RPMI8226 (cell line): ENCODE results near the gene SMO.
"Not testable (repeated sequence)": the region's sequence is repeated elsewhere in the genome, so short reads cannot be mapped to it uniquely, and the experiment has no call there.

Experiments
- DNase-seq: peaks from one replicate; pipeline ENCODE4 v3.0.0-alpha.2; 2015

The SMO gene

GRCh38 chr7:129240119-129240820, 51.8 kb downstream of the SMO start:
- DNase-seq, result no peak

- DNase-seq, result no peak
Measured at GRCh38 chr7:129244220-129244619, 55.8 kb downstream of the SMO start.

GRCh38 chr7:129245533-129245932, 57.1 kb downstream of the SMO start:
- no peak for DNase-seq

- DNase-seq, result no peak
Measured at GRCh38 chr7:129247087-129247486, 58.7 kb downstream of the SMO start.

- DNase-seq, result no peak
Measured at GRCh38 chr7:129252128-129252527, 63.7 kb downstream of the SMO start.

- not testable (repeated sequence) for DNase-seq
Measured at GRCh38 chr7:129252603-129253002, 64.2 kb downstream of the SMO start.

GRCh38 chr7:129255800-129256199, 67.4 kb downstream of the SMO start:
- no peak for DNase-seq

- DNase-seq, result no peak
Measured at GRCh38 chr7:129256221-129256620, 67.8 kb downstream of the SMO start.

GRCh38 chr7:129257168-129257567, 68.7 kb downstream of the SMO start:
- no peak for DNase-seq

GRCh38 chr7:129258649-129259389, 70.4 kb downstream of the SMO start:
- no peak for DNase-seq

- no peak for DNase-seq
Measured at GRCh38 chr7:129262324-129262723, 73.9 kb downstream of the SMO start.
